Effector CD4-positive, alpha-beta T cell (primary cell): ENCODE data around the gene ID2.

Experiments
- DNase-seq: peaks from one replicate; pipeline ENCODE4 v3.0.0-alpha.2; 2020

Gene ID2

GRCh38 chr2:8670580-8670979 lies 11.3 kb upstream of the ID2 start:
- DNase-seq: no peak

GRCh38 chr2:8671176-8671575 lies 10.7 kb upstream of the ID2 start:
- DNase-seq: no peak

- DNase-seq: no peak
These were observed 10.1 kb upstream of the ID2 start for GRCh38 chr2:8671802-8672201.

- no peak for DNase-seq
These were observed 8.9 kb upstream of the ID2 start for GRCh38 chr2:8672940-8673339.

- no peak for DNase-seq
These were observed 8.5 kb upstream of the ID2 start for GRCh38 chr2:8673381-8673780.

- no peak for DNase-seq
These were observed 7.3 kb upstream of the ID2 start for GRCh38 chr2:8674420-8675009.

GRCh38 chr2:8675543-8675942 lies 6.3 kb upstream of the ID2 start:
- no peak for DNase-seq

GRCh38 chr2:8676191-8676920 lies 5.5 kb upstream of the ID2 start:
- no peak for DNase-seq

- DNase-seq: no peak
These were observed 4.8 kb upstream of the ID2 start for GRCh38 chr2:8676921-8677645.

- no peak for DNase-seq
These were observed 3.9 kb upstream of the ID2 start for GRCh38 chr2:8677646-8678592.

- peak; percentile 71 for DNase-seq
These were observed 2.9 kb upstream of the ID2 start for GRCh38 chr2:8678731-8679566.

- no peak for DNase-seq
These were observed 2.4 kb upstream of the ID2 start for GRCh38 chr2:8679567-8679826.

GRCh38 chr2:8679827-8680731 lies 1.8 kb upstream of the ID2 start:
- DNase-seq: no peak

GRCh38 chr2:8680822-8681760 lies 765 bp upstream of the ID2 start:
- DNase-seq: peak; percentile 54

GRCh38 chr2:8682719-8683667 lies 1.1 kb downstream of the ID2 start:
- DNase-seq: no peak

GRCh38 chr2:8684540-8684877 lies 2.7 kb downstream of the ID2 start:
- DNase-seq: peak; percentile 30

- no peak for DNase-seq
These were observed 3.2 kb downstream of the ID2 start for GRCh38 chr2:8684878-8685696.
